Midbrain (tissue), 1 donor: ENCODE results near the gene KIRREL3.

ENCODE experiments used
- DNase-seq: peaks from one replicate; lab custom pipeline; 2025; lab: John Stamatoyannopoulos, UW

The KIRREL3 gene

DNA sequence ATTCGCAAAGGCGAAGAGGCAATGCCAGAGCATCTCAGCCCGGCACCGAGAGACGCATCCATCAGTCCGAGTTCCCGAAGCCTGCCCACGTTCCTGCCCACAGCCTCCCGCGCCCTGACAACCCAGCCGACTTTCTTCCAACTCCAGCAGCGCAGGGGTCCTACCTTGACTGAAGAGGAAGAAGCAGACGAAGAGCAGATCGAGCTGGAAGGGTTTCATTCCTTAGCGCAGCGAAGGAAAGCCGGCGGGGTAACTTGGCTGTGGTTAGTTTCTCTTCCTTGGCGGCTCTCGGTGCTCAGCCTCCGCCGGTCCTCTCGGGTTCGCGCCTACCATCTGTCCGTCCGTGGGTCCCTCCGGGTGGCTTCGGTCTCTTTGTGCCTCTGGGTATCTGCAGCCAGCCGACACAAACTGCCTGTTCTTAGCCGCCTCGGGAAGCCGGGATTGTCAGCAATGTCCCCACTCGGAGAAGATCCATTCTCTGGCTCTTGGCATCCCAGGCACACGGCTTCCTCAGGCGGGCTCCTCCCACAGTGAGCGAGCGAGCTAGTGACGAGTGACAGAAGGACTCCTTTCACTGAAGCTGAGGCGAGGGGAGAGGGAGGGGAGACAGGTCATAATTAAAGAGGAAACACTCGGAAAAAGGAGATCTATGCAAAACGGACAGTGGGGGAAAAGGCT lies at the start of gene KIRREL3:
Gene KIRREL3, minus strand, starts transcription at position 480 of the 678 bp plus-strand sequence.
- DNase-seq, result peak; percentile 84

DNA sequence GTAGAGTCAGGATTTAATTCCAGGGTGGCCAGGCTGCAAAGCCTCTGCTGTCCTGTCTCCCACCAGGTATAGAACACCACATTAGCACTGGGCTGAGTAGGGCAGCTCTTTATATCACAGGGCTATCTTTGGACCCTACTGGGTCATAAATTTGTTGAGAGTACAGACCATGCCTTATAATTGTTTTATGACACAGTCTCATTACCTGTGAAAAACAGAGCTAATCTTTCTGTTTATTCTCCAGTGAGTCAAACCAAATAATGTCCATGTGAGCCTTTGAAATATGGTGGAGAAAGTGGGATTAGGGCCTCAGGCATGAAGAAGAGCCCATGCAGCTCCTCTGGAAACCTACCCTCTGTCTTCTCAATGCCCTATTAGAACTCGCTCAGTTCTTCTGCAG lies 49.6 kb upstream of the KIRREL3 start:
- DNase-seq, result no peak

DNA sequence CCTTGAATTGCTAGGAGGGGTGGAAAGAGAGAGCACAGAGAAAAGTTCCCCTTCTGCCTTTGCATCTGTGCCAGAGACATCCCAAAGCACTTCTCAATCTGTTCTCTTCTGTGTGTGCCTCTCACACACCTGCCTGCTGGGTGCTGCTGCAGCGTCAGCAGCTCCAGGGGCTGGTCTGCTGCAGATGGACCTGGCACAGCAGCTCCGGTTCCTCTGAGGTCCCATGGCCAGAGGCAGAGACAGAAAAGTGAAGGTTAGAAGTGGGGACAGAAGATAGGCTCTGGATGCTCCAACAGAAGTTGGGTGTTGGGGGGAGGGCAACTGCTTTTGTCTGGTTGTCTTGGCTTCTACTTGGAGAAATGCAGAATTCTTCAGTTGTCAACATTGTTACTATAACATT lies 48.9 kb upstream of the KIRREL3 start:
- DNase-seq, result no peak

- DNase-seq, result no peak
These were observed 44.0 kb upstream of the KIRREL3 start for GRCh38 chr11:127044535-127044934.

GRCh38 chr11:127042445-127042844 lies 41.9 kb upstream of the KIRREL3 start:
- no peak for DNase-seq

DNA sequence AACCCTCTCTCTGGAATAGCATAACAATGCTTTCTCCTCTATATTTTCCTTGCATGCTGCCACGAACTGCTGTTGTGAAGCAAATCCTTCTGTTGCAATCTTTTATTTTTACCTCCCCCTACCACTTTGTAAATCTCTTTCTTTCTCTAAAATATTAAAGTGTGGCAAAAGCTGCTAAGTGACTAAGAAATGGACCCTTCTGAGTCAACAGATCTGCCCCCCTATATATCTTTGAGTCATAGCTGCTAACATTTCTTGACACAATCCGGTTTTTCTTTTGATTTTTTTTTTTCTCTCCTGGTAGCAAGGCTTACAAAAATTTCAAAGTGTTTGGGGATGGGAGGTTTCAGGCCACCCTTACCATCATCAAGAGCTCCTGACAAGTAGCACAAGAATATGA lies 39.0 kb upstream of the KIRREL3 start:
- no peak for DNase-seq

GRCh38 chr11:127037596-127037995 lies 37.0 kb upstream of the KIRREL3 start:
- DNase-seq, result no peak

DNA sequence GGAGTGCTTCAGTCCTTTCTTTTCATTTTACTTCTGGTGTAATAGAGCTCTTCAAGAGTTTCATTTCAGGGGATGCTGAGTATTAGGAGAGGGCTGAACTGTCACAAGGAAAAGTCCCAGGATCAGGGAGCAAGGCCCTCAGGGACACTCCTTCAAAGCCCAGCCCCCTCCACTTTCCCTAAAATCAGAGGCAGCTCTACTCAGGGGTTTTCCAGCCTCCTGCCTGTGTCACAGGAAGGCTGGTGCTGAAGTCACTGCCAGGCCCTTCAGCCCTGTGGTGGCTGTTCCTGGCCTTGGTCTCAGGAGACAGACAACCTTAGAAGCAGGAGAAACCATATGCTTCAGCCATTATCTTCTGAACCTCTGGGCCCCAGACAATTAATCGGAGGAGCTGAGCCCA lies 36.4 kb upstream of the KIRREL3 start:
- no peak for DNase-seq

DNA sequence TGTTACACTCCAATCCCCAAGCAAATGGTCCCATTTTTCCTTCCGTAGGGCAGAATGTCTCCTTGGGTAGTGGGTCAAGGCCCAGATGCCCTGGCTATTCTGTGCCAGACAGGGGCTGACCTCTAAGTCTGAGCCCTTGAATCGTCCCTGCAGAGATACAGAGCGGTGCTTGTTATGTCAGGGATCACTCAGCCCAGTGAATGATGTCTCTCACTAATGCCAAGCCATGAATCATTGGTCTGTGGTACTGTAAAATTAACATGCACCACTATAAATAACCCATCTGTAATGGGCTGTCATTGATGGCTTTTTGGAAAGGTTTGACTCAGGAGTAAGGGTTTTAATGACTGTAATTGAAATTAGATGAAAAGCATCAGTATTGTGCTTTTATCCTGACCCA lies 35.3 kb upstream of the KIRREL3 start:
- DNase-seq, result no peak

GRCh38 chr11:127034973-127035372 lies 34.4 kb upstream of the KIRREL3 start:
- DNase-seq, result no peak

- DNase-seq, result no peak
These were observed 28.1 kb upstream of the KIRREL3 start for GRCh38 chr11:127028648-127029047.

GRCh38 chr11:127027789-127028188 lies 27.2 kb upstream of the KIRREL3 start:
- no peak for DNase-seq

DNA sequence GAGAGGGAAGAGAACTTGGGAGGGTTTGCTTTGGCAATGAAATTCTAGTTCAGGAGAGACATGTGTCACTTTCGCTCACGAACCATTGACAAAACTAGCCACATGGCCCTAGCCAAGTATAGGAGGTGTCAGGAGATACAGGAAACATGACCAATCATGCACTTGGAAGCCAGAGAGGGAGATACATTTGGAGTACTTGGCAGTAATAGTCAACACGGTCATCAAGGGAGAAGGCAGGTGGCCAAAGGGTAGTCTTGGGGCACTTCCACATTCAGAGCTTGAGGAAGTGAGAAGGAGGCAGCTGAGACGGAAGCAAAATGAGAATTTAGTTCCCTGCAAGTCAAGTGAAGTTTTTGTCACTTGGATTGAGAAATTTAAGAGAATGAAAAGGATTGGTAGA lies 26.4 kb upstream of the KIRREL3 start:
- no peak for DNase-seq

GRCh38 chr11:127023991-127024390 lies 23.4 kb upstream of the KIRREL3 start:
- no peak for DNase-seq

DNA sequence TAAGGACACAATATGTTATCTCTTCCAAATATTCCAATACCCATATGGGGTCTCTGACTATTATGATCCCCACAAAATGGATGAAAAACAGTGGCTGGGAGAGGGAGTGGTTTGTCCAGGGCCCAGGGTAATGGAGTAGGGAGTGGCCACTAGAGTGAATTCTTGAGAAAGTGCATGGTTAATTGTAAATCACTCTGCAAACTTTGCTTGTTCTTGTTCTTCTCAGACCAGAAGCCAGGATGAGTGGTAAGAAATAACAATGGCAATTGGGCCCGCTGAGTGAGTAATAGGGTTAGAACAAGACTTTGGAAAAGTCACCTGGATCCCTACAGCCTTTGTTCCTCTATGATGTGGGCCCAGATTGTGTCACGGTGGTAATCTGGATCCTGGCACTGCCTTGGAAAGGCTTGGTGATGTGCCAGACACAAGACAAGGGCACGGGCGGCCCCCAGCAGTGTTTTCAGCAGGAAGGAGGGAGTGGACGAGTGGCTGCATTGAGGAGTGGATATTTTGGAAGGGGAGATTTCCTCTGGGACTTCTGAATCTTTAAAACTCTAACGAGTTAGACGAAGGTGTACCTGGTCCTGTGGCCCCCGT lies 18.2 kb upstream of the KIRREL3 start:
- DNase-seq, result no peak

DNA sequence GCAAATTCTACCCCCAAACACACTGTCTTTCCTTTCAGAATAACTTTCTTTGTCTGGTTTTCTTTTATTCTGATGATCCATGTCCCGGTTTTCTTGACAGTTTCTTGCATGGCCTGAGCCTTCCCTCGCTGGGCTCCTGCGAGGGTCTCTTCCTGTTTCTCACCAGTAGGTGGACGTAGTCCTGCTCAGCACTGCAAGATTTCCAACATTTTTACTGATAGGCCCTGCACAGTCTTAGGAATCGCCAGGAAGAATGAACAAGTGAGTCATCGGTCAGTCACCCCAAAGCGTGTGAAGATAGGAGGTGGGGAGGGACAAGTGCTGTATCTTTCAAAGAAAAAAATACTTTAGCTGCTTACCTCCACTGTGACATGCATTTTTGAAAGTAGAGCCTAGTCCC lies 16.9 kb upstream of the KIRREL3 start:
- no peak for DNase-seq

DNA sequence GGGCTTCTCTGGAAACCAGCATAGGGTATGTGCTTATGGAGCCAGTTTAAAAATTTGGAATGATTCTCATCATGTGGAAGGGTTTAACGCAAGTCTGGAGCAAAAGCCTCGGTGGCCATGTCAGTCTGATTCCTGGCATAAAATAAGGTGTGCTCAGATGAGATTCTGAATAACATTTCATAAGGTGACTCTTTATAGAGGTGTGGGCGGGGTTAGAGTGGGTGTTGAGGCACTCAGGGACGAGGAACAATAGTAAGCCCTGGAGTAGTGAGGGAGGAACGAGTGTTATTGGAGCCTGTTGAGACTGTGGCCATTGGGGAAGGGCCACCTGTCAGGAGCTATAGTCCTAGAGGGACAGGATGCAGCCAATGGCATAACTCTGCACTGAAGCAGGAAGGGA lies 13.0 kb upstream of the KIRREL3 start:
- no peak for DNase-seq

DNA sequence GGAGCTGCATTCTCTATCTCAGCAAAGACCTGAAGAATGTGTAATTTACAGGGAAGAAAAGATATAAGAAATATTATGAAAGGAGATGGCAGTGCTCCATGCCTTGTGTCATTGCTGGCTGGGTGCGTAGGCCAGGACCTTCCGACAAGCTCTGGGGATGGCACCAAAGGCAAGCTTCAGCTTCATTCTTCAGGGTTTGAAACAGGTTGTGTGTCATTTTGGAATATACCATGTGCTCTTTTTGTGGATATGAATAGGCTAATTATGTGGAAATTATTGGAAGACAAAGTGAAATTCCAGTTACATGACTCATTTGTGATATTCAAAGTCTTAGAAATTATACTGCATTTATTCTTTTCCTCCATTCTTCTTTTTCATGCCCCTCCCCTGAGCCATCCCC lies 5.7 kb upstream of the KIRREL3 start:
- no peak for DNase-seq

- peak; percentile 61 for DNase-seq
These were observed 2.9 kb upstream of the KIRREL3 start for GRCh38 chr11:127003260-127003981.

DNA sequence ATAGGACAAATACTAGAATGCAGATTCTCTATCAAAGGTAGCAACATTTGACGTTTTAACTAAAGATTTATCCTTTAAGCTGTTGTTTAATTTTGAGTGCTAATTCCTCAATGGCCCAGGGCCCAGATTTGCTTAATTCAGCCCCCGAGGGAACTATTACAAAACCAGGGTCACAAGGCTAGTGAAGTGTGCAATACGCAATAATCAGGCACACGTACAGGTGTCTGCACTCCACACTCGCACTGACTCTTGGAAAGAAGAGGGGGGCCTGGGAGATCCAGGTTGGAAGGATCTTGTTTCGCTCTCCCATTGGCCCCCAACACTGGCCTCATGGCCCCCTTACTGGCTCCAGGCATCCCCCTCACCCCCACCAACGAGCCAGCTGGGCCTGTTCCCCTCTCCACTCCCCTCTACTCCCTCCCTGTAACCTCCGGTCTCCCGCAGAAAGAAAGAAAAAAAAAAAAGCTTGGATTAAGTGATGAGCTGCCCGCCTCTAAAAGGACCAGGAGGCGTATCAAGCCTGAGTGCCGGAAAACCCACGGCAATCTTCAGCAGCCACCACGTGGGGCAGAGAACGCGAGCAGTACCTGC lies 2.2 kb upstream of the KIRREL3 start:
- DNase-seq, result no peak

GRCh38 chr11:127000981-127001380 lies 411 bp upstream of the KIRREL3 start:
- no peak for DNase-seq

DNA sequence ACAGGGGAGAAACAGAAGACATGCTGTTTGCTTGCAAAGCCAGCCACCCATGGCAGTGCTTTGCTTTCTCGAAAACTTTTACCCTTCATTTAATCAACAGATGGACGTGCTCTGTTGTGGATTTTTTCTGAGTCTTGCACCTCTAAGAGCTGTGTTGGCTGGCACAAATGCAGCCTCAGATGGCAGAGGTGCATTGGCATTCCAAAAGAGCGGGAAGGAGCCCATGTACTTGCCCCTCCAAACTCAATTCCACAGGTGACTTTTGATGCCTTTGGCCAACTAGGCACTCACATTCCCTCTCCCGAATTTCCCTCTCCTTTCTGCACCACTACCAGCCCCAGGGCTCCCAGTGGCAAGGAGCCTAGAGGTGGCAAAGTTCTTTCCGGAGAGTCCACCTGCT lies 1.2 kb downstream of the KIRREL3 start:
- no peak for DNase-seq

- DNase-seq, result no peak
These were observed 2.9 kb downstream of the KIRREL3 start for GRCh38 chr11:126997641-126998040.
